ENCODE measurements around the gene POLR2L. TPM values are rescaled to one million over a fixed set of nuclear protein-coding genes. Genes with fewer than 3 reads are reported as not detected.

Gene POLR2L
- total RNA-seq, 4 donors from 2014 or later, result 66.0 to 94.6 (median 81.2) TPM

DNA sequence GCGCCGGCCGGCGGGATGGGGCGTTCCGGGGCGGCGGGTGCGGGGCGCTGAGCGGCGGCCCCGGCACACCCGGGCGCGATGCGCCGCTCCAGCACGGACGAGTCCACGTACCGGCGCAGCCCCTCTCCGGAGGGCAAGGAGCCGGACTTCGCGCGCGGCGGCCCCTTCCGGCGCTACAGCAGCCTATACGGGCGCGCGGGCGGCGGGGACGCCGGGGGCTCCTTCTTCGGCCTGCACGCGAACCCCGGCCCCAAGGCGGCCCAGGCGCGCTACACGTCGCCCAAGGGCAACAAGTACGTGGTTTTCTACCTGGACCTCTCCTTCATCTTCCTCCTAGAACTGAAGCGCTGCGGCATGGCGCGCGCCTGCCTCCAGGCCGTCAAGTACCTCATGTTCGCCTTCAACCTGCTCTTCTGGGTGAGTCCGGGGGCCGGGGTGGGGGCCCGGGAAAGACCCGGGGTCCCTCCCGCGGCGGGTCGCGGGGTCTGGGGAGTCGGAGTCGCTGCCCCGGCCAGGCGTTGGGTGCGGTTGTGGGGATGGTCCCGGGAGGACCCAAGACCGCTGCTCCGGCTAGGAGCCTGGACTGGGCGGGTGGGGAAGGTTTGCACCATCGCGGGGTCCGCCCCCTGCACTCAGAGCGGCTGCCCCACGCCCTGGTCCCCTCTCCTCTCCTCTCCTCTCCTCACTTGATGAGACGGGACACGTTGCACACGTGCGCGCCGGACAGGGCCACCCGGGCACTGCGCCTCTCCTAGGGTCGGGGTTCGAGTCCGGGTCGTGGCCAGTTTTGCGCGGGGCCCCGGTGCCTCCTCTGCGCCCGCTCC, 7.8 kb upstream of the POLR2L start:
- H3K27me3 ChIP-seq, result peaks cover 10 to 16% (median 11%) of the 10 kb centered on the region in 3 donors
- intact Hi-C loops (cut with DNase I; ENCODE audit: low total_unique reads), result loop anchor here (5.0 kb wide), 1 partner anchor 77 kb away; the partner anchor contains the start of gene AP2A2
- peak overlapping the region in 2 of 4 donors; percentile 13 for H3K4me3 ChIP-seq
- peaks cover 17 to 21% of the 10 kb centered on the region in 2 donors for H3K4me1 ChIP-seq
- TF ChIP-seq CTCF (IDR thresholded peaks at IDR 0.05 in 4 of 5, conservative IDR thresholded peaks at IDR 0.05 in 1 of 5) (no peak), POLR2A (IDR thresholded peaks at IDR 0.05) (no peak)
- in situ Hi-C loops (cut with MboI; ENCODE audit: low sequenced_read_pairs in 4 of 4), result no loop called here
- H3K27ac ChIP-seq, result no peak overlapping the region
- DNase-seq (no peak), ATAC-seq (no peak)
- no peaks in the 10 kb centered on the region for H3K9me3 ChIP-seq
- no peaks in the 10 kb centered on the region for H3K36me3 ChIP-seq

DNA sequence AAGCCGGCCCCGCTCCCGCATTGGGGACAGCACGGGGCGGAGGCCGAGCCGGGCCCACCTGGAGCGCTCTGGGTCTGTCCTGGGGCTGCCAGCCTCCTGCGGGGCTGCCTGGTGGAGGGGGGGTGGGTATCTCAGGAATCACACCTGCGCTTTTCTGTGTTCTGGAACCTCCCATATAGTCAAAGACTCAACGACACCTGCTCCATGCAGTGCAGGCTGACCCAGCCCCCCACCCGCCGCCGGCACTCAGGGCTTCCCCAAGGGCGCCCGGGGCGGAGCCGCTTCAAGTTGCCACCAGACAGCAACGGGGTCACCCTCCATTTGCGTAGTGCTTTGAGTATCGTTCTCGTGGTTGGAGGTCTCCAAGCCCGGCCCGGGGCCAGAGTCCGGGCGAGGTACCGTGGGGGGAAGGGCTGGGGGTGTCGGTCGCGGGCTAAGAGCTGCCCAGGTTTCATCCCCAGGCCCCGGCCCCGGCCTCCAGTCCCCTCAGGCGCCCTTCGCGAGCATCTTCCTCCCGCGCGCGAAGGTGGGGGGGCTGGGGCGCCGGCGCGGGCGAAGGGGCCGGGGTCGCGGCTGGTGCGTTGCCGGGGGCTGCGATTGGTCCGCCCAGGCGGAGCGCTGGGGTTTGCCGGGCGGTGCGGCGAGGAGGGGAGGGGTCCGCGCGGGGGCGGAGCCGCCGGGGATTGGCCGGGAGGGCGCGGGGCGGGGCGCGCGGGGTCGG, 6.9 kb upstream of the POLR2L start:
- TF ChIP-seq POLR2A (IDR thresholded peaks at IDR 0.05), result no peak
- TF ChIP-seq CTCF (IDR thresholded peaks at IDR 0.05 in 4 of 5, conservative IDR thresholded peaks at IDR 0.05 in 1 of 5), result no peak
- peaks cover 10 to 16% (median 11%) of the 10 kb centered on the region in 3 donors for H3K27me3 ChIP-seq
- H3K4me1 ChIP-seq, result peaks cover 22 to 24% of the 10 kb centered on the region in 2 donors
- DNase-seq (no peak), ATAC-seq (no peak)
- H3K36me3 ChIP-seq, result no peaks in the 10 kb centered on the region
- no peaks in the 10 kb centered on the region for H3K9me3 ChIP-seq
- intact Hi-C loops (cut with DNase I; ENCODE audit: low total_unique reads), result loop anchor here (5.0 kb wide), 1 partner anchor 78 kb away; the partner anchor contains the start of gene AP2A2
- in situ Hi-C loops (cut with MboI; ENCODE audit: low sequenced_read_pairs in 4 of 4), result no loop called here
- H3K4me3 ChIP-seq, result peak overlapping the region; percentile 16 to 47 (median 40)
- no peak overlapping the region for H3K27ac ChIP-seq

GRCh38 chr11:848380-848931, 6.1 kb upstream of the POLR2L start:
- no peaks in the 10 kb centered on the region for H3K36me3 ChIP-seq
- no peak for ATAC-seq
- in situ Hi-C loops (cut with MboI; ENCODE audit: low sequenced_read_pairs in 4 of 4) (no loop called here), intact Hi-C loops (cut with DNase I; ENCODE audit: low total_unique reads) (loop anchor here (1.0 to 5.0 kb wide), 2 partner anchors 79 to 203 kb away; partner anchors contain the start of gene AP2A2)
- no peak for DNase-seq
- H3K4me3 ChIP-seq, result no peak overlapping the region
- TF ChIP-seq POLR2A (IDR thresholded peaks at IDR 0.05) (no peak), CTCF (IDR thresholded peaks at IDR 0.05 in 4 of 5, conservative IDR thresholded peaks at IDR 0.05 in 1 of 5) (peak; percentile 71 to 91 (median 85))
- H3K4me1 ChIP-seq, result peaks cover 29 to 32% of the 10 kb centered on the region in 2 donors
- H3K9me3 ChIP-seq, result no peaks in the 10 kb centered on the region
- H3K27me3 ChIP-seq, result peaks cover 10 to 16% (median 11%) of the 10 kb centered on the region in 3 donors
- H3K27ac ChIP-seq, result no peak overlapping the region

DNA sequence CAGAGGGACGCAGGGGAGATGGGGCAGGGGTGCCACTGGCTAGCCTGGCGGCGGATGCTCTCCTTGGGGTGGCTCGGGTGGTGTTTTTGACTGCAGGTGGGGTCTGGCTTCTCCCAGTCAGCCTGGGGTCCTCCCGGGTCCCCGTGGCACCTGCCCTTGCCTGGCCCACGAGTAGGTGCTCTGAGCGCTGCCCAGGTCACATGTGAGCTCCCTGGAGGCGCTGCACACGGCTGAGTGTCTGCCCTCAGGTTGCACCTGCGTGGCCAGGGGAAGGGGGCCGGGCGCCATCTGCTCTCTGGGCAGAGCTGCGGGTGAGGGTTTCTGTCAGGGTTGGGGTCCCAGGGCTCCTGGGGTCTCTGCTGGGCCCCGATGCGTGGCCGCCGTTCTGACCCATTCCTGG, 5.5 kb upstream of the POLR2L start:
- Histone ChIP-seq H3K36me3 (no peaks in the 10 kb centered on the region), H3K27ac (no peak overlapping the region), H3K4me1 (peaks cover 29 to 34% of the 10 kb centered on the region in 2 donors), H3K9me3 (no peaks in the 10 kb centered on the region), H3K27me3 (peaks cover 10 to 16% (median 11%) of the 10 kb centered on the region in 3 donors), H3K4me3 (no peak overlapping the region)
- DNase-seq (no peak), ATAC-seq (no peak)
- intact Hi-C loops (cut with DNase I; ENCODE audit: low total_unique reads) (loop anchor here (1.0 to 5.0 kb wide), 2 partner anchors 79 to 203 kb away; partner anchors contain the start of gene AP2A2), in situ Hi-C loops (cut with MboI; ENCODE audit: low sequenced_read_pairs in 4 of 4) (no loop called here)
- TF ChIP-seq CTCF (IDR thresholded peaks at IDR 0.05 in 4 of 5, conservative IDR thresholded peaks at IDR 0.05 in 1 of 5), result no peak
- no peak for TF ChIP-seq POLR2A (IDR thresholded peaks at IDR 0.05)
